ENCODE measurements around the gene SIGLEC1. TPM values are rescaled to one million over a fixed set of nuclear protein-coding genes. Genes with fewer than 3 reads are reported as not detected.

The SIGLEC1 gene
- total and polyA plus RNA-seq, 4 experiments from 2014 or later, result 0.30 to 0.32 TPM; not detected in 2

DNA sequence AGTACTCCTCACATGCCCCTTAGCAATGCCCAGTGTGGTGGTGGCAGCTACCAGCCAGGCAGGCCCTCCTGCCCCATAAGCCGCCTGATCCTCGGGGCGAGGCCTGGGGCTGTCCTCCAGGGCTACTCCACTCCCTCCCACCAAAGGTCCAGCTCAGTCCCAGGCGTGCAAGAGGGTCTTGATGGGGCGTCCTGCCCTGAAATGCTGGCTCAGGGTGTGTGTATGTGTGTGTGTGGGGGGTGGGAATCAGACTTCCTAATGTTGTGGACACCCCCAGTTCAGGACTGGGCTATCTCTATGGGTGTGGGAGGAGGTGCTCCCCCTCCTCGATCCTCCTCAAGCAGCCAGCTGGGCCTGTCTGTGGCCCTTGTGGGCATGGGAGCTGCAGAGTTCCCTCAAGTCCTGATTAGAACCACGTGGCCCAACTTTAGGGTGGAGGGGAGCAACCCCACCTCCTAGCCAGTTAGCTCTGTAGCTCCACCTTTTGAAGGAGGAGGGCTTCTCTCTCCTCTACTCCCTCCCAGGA is 27.6 kb upstream of the SIGLEC1 start:
- Mint-ChIP-seq H3K4me1 (peaks cover 6 to 9% (median 8%) of the 10 kb centered on the region in 4 donors), H3K27ac (peak overlapping the region in 1 of 7 donors; percentile 42), H3K9me3 (no peaks in the 10 kb centered on the region), H3K4me3 (peak overlapping the region in 1 of 8 donors; percentile 33), H3K36me3 (no peaks in the 10 kb centered on the region), H3K27me3 (peaks cover 7 to 9% of the 10 kb centered on the region in 2 donors)
- Histone ChIP-seq H3K4me3 (ENCODE audit: low read length in 2 of 2) (no peak overlapping the region), H3K27ac (ENCODE audit: low read depth, low read length) (no peak overlapping the region), H3K27me3 (ENCODE audit: insufficient read depth, low read length) (no peaks in the 10 kb centered on the region), H3K36me3 (ENCODE audit: insufficient read depth, low read length) (no peaks in the 10 kb centered on the region), H3K9me3 (ENCODE audit: control insufficient read depth in 1 of 2, low read length in 2 of 2) (no peaks in the 10 kb centered on the region), H3K4me1 (ENCODE audit: insufficient read depth, low read length) (peaks cover 5% of the 10 kb centered on the region)
- DNase-seq, result no peak
- intact Hi-C loops (cut with micrococcal nuclease), result no loop called here
- ChIA-PET POLR2A (ENCODE audit: partially characterized antibody) (no interaction called here), CTCF (ENCODE audit: partially characterized antibody) (interaction anchor here (0.9 kb wide), 1 partner anchor 11 kb away, joined by 3 read pairs; no protein-coding TSS in a partner anchor)

GRCh38 chr20:3739054-3739925 is 26.9 kb upstream of the SIGLEC1 start:
- Histone ChIP-seq H3K9me3 (ENCODE audit: control insufficient read depth in 1 of 2, low read length in 2 of 2) (no peaks in the 10 kb centered on the region), H3K27ac (ENCODE audit: low read depth, low read length) (no peak overlapping the region), H3K4me1 (ENCODE audit: insufficient read depth, low read length) (no peaks in the 10 kb centered on the region), H3K27me3 (ENCODE audit: insufficient read depth, low read length) (no peaks in the 10 kb centered on the region), H3K36me3 (ENCODE audit: insufficient read depth, low read length) (no peaks in the 10 kb centered on the region), H3K4me3 (ENCODE audit: low read length in 2 of 2) (no peak overlapping the region)
- H3K36me3 Mint-ChIP-seq, result no peaks in the 10 kb centered on the region
- ChIA-PET CTCF (ENCODE audit: partially characterized antibody) (interaction anchor here (0.9 kb wide), 1 partner anchor 12 kb away, joined by 3 read pairs; no protein-coding TSS in a partner anchor), POLR2A (ENCODE audit: partially characterized antibody) (no interaction called here)
- H3K27me3 Mint-ChIP-seq, result peaks cover 4 to 7% of the 10 kb centered on the region in 2 donors
- no peaks in the 10 kb centered on the region for H3K9me3 Mint-ChIP-seq
- intact Hi-C loops (cut with micrococcal nuclease), result no loop called here
- H3K4me3 Mint-ChIP-seq, result no peak overlapping the region
- peaks cover 1 to 2% (median 2%) of the 10 kb centered on the region in 4 donors for H3K4me1 Mint-ChIP-seq
- DNase-seq, result no peak
- H3K27ac Mint-ChIP-seq, result no peak overlapping the region

GRCh38 chr20:3738111-3739053 is 26.0 kb upstream of the SIGLEC1 start:
- Mint-ChIP-seq H3K27ac (no peak overlapping the region), H3K4me1 (no peaks in the 10 kb centered on the region), H3K36me3 (no peaks in the 10 kb centered on the region), H3K4me3 (no peak overlapping the region), H3K9me3 (no peaks in the 10 kb centered on the region), H3K27me3 (peaks cover 4 to 7% of the 10 kb centered on the region in 2 donors)
- Histone ChIP-seq H3K27ac (ENCODE audit: low read depth, low read length) (no peak overlapping the region), H3K4me3 (ENCODE audit: low read length in 2 of 2) (no peak overlapping the region), H3K36me3 (ENCODE audit: insufficient read depth, low read length) (no peaks in the 10 kb centered on the region), H3K4me1 (ENCODE audit: insufficient read depth, low read length) (no peaks in the 10 kb centered on the region), H3K27me3 (ENCODE audit: insufficient read depth, low read length) (no peaks in the 10 kb centered on the region), H3K9me3 (ENCODE audit: control insufficient read depth in 1 of 2, low read length in 2 of 2) (no peaks in the 10 kb centered on the region)
- intact Hi-C loops (cut with micrococcal nuclease), result no loop called here
- ChIA-PET CTCF (ENCODE audit: partially characterized antibody) (no interaction called here), POLR2A (ENCODE audit: partially characterized antibody) (no interaction called here)
- no peak for DNase-seq

DNA sequence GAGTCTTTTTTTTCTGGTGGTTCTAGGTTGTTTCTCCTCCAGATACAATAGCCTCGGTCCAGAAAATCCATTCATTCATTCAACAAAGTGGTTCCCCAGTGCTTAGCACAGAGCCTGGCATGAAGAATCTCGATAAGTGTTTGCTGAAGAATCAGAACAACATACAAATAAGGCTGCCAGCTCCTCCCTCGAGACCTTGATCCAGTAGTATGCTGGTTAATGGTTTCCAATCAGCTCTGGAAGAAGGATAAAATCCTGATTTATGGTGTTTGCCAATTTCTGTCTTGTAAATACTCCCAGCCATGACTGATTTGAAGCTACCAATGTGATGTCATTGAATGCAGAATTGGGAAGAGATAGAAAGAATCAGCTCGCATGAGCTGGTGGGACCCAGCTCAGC is 23.4 kb upstream of the SIGLEC1 start:
- ChIA-PET POLR2A (ENCODE audit: partially characterized antibody) (no interaction called here), CTCF (ENCODE audit: partially characterized antibody) (interaction anchor here (1.0 to 1.1 kb wide), 2 partner anchors 9 to 59 kb away, joined by 3 to 4 read pairs; no protein-coding TSS in a partner anchor)
- no peaks in the 10 kb centered on the region for H3K4me1 ChIP-seq (ENCODE audit: insufficient read depth, low read length)
- Mint-ChIP-seq H3K4me1 (peaks cover 0 to 2% (median 0%) of the 10 kb centered on the region in 4 donors), H3K4me3 (no peak overlapping the region), H3K36me3 (no peaks in the 10 kb centered on the region), H3K27me3 (peaks cover 19 to 25% of the 10 kb centered on the region in 2 donors), H3K9me3 (no peaks in the 10 kb centered on the region), H3K27ac (no peak overlapping the region)
- no peak overlapping the region for H3K4me3 ChIP-seq (ENCODE audit: low read length in 2 of 2)
- no peak for DNase-seq
- intact Hi-C loops (cut with micrococcal nuclease), result no loop called here
- no peaks in the 10 kb centered on the region for H3K36me3 ChIP-seq (ENCODE audit: insufficient read depth, low read length)
- H3K9me3 ChIP-seq (ENCODE audit: control insufficient read depth in 1 of 2, low read length in 2 of 2), result no peaks in the 10 kb centered on the region
- H3K27ac ChIP-seq (ENCODE audit: low read depth, low read length), result no peak overlapping the region
- H3K27me3 ChIP-seq (ENCODE audit: insufficient read depth, low read length), result peaks cover 3% of the 10 kb centered on the region

DNA sequence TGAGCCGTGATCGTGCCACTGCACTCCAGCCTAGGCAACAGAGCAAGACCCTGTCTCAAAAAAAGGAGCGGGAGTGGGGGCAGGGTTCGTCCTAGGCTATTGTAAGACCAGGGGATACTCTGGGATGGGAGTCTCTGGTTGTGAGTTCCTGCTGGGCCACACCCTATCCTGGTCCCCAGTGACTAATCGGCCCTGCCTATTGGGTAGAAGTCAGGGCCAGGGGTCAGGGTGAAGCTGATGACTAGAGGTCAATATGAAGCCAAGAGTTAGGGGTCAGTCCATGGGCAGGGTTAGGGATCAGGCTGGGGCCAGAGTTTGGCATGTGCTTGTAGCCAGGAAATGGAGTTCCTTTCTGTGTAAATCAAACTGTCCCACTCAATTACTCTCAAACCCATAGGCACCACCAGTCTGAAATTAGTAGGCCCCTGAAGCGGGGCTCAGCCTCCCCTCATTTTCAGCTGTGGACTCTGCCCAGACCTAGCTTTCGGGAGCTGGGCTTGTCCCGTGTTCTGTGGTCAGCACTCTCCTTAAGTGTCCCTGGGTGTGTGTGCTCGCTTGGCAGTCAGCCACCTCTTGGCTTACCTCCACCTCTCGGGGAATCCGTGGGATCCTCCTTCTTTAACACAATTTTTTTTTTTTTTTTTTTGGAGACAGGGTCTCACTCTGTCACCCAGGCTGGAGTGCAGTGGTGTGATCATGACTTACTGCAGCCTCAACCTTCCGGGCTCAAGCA is 21.9 kb upstream of the SIGLEC1 start:
- peaks cover 0 to 2% (median 0%) of the 10 kb centered on the region in 4 donors for H3K4me1 Mint-ChIP-seq
- no peak overlapping the region for H3K4me3 ChIP-seq (ENCODE audit: low read length in 2 of 2)
- no peak for DNase-seq
- H3K27me3 Mint-ChIP-seq, result peaks cover 27 to 36% of the 10 kb centered on the region in 2 donors
- intact Hi-C loops (cut with micrococcal nuclease), result no loop called here
- H3K36me3 ChIP-seq (ENCODE audit: insufficient read depth, low read length), result no peaks in the 10 kb centered on the region
- no peaks in the 10 kb centered on the region for H3K9me3 Mint-ChIP-seq
- no peak overlapping the region for H3K27ac Mint-ChIP-seq
- H3K27me3 ChIP-seq (ENCODE audit: insufficient read depth, low read length), result peaks cover 6% of the 10 kb centered on the region
- no peak overlapping the region for H3K4me3 Mint-ChIP-seq
- H3K36me3 Mint-ChIP-seq, result no peaks in the 10 kb centered on the region
- ChIA-PET CTCF (ENCODE audit: partially characterized antibody) (no interaction called here), POLR2A (ENCODE audit: partially characterized antibody) (no interaction called here)
- H3K4me1 ChIP-seq (ENCODE audit: insufficient read depth, low read length), result no peaks in the 10 kb centered on the region
- no peaks in the 10 kb centered on the region for H3K9me3 ChIP-seq (ENCODE audit: control insufficient read depth in 1 of 2, low read length in 2 of 2)
- no peak overlapping the region for H3K27ac ChIP-seq (ENCODE audit: low read depth, low read length)

DNA sequence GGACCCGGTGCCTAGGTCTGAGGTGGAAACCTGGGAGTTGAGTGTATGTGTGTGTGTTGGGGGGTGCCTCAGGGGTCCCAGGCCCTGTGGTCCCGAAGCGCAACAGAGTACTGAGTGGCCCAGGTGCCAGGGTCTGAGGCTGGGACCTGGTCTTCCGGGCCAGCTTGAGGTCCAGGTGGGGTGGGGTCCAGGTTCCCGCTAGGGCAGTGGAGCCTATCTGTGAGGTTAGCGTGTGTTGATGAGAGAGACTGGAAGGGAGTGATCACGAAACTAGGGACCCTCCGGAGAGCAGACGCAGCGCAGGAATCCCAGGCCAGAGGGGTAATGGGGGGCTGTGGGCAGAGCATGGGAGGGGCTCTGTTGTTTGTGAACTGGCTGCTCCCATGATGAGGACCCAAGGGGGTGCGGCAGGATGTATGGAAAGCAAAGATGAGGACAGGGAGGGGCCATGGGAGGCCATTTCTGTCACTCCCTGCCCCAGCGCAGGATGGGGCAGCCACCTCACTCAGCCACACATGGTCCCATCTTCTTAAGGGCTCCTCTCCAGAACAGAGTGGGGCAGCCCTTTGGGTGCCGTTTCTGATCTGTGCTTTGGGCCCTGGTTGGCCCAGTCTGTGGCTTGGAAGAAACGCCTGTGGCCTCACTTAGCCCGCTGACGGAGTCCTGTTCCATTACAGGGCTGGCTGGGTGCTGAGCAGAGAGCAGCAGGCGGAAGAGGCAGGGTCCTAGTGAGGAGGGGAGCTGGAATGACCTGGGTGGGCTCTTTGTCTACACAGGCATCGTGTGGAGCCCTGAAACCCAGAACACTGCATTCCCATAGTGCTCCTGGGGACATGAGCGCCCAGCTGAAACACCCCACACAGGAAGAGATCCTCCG is 21.0 kb upstream of the SIGLEC1 start:
- H3K27me3 Mint-ChIP-seq, result peaks cover 29 to 38% of the 10 kb centered on the region in 2 donors
- H3K36me3 ChIP-seq (ENCODE audit: insufficient read depth, low read length), result no peaks in the 10 kb centered on the region
- no peak overlapping the region for H3K27ac ChIP-seq (ENCODE audit: low read depth, low read length)
- no peak for DNase-seq
- ChIA-PET POLR2A (ENCODE audit: partially characterized antibody) (no interaction called here), CTCF (ENCODE audit: partially characterized antibody) (no interaction called here)
- peak overlapping the region in 1 of 8 donors; percentile 42 for H3K4me3 Mint-ChIP-seq
- H3K9me3 Mint-ChIP-seq, result no peaks in the 10 kb centered on the region
- no peaks in the 10 kb centered on the region for H3K36me3 Mint-ChIP-seq
- peaks cover 0 to 2% (median 0%) of the 10 kb centered on the region in 4 donors for H3K4me1 Mint-ChIP-seq
- H3K4me1 ChIP-seq (ENCODE audit: insufficient read depth, low read length), result no peaks in the 10 kb centered on the region
- H3K9me3 ChIP-seq (ENCODE audit: control insufficient read depth in 1 of 2, low read length in 2 of 2), result no peaks in the 10 kb centered on the region
- no peak overlapping the region for H3K4me3 ChIP-seq (ENCODE audit: low read length in 2 of 2)
- intact Hi-C loops (cut with micrococcal nuclease), result no loop called here
- H3K27me3 ChIP-seq (ENCODE audit: insufficient read depth, low read length), result peaks cover 6% of the 10 kb centered on the region
- H3K27ac Mint-ChIP-seq, result no peak overlapping the region

Measured in CD4-positive, alpha-beta memory T cell (primary cell).